ENCODE data around the gene HAPSTR1.

Gene HAPSTR1

DNA sequence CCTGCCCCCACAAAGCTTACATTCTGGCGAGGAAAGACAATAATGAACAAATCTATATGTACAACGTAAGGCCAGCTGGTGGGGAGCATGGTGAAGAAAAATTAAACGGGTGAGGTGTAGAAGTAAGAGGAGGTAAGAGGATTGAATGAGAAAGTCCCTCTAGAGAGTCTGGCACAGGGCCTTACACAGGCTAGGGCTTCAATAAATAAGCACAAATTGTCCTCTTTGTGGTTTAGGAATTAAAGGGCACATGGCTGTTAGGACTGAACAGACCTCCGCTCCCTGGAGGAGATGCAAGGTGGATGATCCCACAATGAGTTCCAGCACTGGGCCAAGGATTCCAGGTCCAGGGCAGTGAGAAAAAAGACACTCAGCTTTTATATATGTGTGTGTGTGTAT is 43.1 kb upstream of the HAPSTR1 start:
- ChIA-PET POLR2A (interaction anchor here (1.1 kb wide), 1 partner anchor 43 kb away, joined by 6 read pairs; the partner anchor contains the start of gene HAPSTR1), CTCF (interaction anchor here (1.3 to 2.0 kb wide), 6 partner anchors 9 to 112 kb away, joined by 3 to 5 read pairs (median 4); no protein-coding TSS in a partner anchor)
- TF ChIP-seq, protein P1, sequence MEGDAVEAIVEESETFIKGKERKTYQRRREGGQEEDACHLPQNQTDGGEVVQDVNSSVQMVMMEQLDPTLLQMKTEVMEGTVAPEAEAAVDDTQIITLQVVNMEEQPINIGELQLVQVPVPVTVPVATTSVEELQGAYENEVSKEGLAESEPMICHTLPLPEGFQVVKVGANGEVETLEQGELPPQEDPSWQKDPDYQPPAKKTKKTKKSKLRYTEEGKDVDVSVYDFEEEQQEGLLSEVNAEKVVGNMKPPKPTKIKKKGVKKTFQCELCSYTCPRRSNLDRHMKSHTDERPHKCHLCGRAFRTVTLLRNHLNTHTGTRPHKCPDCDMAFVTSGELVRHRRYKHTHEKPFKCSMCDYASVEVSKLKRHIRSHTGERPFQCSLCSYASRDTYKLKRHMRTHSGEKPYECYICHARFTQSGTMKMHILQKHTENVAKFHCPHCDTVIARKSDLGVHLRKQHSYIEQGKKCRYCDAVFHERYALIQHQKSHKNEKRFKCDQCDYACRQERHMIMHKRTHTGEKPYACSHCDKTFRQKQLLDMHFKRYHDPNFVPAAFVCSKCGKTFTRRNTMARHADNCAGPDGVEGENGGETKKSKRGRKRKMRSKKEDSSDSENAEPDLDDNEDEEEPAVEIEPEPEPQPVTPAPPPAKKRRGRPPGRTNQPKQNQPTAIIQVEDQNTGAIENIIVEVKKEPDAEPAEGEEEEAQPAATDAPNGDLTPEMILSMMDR (IDR thresholded peaks at IDR 0.05; ENCODE audit: control extremely low read depth, extremely low read depth, low read depth, missing control alignments), result no peak
- no peak for DNase-seq (ENCODE audit: extremely low spot score)

DNA sequence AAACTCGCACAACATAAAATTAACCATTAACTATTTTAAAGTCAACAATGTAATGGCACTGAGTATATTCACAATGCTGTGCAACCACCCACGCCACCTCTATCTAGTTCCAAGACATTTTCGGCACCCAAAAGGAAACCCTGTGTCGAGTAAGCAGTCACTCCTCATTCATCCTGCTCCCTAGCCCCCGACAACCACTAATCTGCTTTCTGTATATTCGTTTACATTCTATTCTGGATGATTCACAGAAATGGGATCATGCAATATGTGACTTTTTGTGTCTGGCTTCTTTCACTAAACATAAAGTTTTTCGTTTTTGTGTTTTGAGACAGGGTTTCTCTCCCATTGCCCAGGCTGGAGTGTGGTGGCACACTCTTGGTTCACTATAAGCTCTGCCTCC is 42.2 kb upstream of the HAPSTR1 start:
- TF ChIP-seq, protein P1 (IDR thresholded peaks at IDR 0.05; ENCODE audit: control extremely low read depth, extremely low read depth, low read depth, missing control alignments), result no peak
- CTCF ChIA-PET, result interaction anchor here (0.9 to 2.0 kb wide), 5 partner anchors 11 to 156 kb away, joined by 3 to 5 read pairs (median 3); no protein-coding TSS in a partner anchor
- DNase-seq (ENCODE audit: extremely low spot score), result no peak
- POLR2A ChIA-PET, result no interaction called here

DNA sequence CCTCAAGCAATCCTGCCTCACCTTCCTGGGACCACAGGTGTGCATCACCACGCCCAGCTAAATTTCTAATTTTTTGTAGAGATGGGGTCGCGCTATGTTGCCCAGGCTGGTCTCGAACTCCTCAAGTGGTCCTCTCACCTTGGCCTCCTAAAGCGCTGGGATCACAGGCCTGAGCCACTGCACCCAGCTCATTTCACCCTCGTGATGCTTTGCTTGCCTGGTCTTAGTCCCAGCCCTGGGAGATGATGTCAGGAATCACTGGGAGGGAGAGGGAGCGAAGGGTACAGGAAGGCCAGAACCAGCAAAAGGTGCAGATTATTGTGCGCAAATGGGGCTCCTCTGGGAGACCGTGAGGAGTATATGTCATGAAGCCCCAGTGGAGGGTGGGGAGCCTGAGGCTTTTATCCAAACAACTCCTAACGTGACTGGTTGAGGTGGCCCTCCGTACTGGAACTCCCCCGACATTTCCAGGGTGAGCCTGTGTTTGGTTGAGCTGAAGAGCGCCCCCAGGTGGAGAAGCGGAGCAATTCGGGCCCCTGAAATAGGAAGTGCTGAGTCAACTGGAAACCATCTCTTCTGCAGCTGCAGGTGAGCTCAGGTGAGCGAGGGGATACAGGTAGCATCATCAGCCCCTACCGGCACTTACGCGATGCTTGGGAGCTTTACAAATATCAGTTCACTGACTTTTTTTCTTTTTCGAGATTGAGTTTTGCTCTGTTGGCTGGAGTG is 41.2 kb upstream of the HAPSTR1 start:
- CTCF ChIA-PET, result interaction anchor here (0.9 to 2.0 kb wide), 9 partner anchors 10 to 170 kb away, joined by 3 to 7 read pairs (median 3); no protein-coding TSS in a partner anchor
- POLR2A ChIA-PET, result interaction anchor here (0.6 kb wide), 1 partner anchor 70 kb away, joined by 5 read pairs; no protein-coding TSS in a partner anchor
- TF ChIP-seq, protein P1 (IDR thresholded peaks at IDR 0.05; ENCODE audit: control extremely low read depth, extremely low read depth, low read depth, missing control alignments), result peak; percentile 35
- no peak for DNase-seq (ENCODE audit: extremely low spot score)

DNA sequence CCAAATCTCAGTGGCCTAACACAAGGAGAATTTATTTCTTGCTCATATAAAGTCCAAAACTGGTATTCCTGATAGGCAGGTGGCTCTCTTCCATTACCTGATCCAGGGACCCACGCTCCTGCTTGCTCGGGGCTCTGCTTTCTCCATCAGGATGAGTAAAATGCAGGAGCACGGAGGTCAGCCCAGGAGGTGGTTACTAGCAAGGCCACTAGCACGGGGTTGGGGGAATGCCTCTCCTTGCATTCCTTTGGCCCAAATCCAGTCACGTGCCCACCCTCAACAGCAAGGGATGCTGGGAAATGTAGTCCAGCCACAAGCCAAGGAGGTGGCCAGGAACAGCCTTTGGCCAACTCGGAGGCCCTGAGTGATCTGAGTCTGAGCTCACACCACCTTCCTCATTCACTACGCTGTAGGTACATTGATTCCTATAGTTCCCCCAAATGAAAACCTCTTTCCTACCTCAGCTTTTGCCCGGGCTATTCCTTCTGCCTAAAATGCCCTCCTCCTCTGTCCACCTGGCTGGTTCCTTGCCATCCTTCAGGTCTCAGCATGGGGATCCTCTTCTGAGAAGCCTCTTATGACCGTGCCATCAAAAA is 38.3 kb upstream of the HAPSTR1 start:
- TF ChIP-seq, protein P1 (IDR thresholded peaks at IDR 0.05; ENCODE audit: control extremely low read depth, extremely low read depth, low read depth, missing control alignments), result no peak
- POLR2A ChIA-PET, result no interaction called here
- no peak for DNase-seq (ENCODE audit: extremely low spot score)
- CTCF ChIA-PET, result interaction anchor here (0.8 kb wide), 1 partner anchor 232 kb away, joined by 3 read pairs; no protein-coding TSS in a partner anchor

DNA sequence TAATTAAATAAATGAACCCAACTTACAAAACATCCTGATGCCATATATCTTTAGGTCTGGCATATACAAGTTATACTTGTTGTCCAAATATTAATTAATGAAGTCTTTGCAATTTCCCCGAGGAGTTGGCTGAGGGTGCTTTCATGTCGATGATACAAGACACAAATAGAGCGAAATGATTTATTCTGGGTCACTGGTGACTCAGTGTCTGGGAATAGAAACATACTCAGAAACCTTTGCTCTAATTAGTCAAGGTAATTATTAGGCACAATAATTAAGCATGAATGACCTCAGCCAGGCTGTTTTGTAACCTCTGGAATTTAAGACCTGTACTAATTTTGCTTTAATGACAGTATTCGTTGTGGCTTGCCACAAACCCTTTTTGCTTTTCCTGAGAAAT is 37.0 kb upstream of the HAPSTR1 start:
- DNase-seq (ENCODE audit: extremely low spot score), result no peak
- CTCF ChIA-PET, result no interaction called here
- TF ChIP-seq, protein P1 (IDR thresholded peaks at IDR 0.05; ENCODE audit: control extremely low read depth, extremely low read depth, low read depth, missing control alignments), result no peak
- POLR2A ChIA-PET, result interaction anchor here (0.6 kb wide), 1 partner anchor 80 kb away, joined by 3 read pairs; no protein-coding TSS in a partner anchor

DNA sequence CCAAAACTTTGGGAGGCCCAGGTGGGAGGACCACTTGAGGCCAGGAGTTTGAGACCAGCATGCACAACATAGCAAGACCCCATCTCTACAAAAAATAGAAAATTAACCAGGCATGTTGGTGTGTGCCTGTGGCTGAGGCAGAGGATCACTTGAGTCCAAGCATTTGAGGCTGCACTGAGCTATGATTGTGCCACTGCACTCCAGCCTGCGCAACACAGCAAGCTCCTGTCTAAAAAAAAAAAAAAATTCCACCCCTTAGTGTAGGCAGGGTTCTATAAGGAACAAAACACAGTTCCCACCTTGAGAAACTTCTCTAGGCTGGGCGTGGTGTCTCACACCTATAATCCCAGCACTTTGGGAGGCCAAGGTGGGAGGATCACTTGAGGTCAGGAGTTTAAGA is 36.3 kb upstream of the HAPSTR1 start:
- ChIA-PET CTCF (no interaction called here), POLR2A (interaction anchor here (0.6 kb wide), 1 partner anchor 80 kb away, joined by 3 read pairs; no protein-coding TSS in a partner anchor)
- no peak for DNase-seq (ENCODE audit: extremely low spot score)
- TF ChIP-seq, protein P1 (IDR thresholded peaks at IDR 0.05; ENCODE audit: control extremely low read depth, extremely low read depth, low read depth, missing control alignments), result no peak
